ENCODE results near the gene ACSL4.

ACSL4 gene

DNA sequence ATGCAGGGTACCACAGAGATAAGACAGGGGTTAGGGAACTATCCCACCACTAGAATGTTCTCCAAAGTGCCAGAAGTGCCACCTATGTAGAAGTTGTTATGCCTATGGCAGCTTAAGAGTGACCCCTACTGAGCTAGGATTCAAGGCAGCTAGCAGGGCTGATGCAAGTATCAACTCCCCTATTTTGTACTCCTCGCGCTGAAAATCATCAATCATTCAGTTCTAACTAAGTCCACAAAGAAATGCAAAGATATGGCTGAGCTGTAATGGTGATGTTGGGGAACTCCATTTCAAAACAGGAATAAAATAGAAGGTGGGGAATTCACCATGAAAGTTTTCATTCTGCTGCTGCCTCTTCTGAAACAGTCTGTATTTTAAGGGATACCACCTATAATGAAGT, 13.8 kb downstream of the ACSL4 start:
- TF ChIP-seq CSDC2 (CRISPR knock-in tag; IDR thresholded peaks at IDR 0.05) = no peak
- no peak for ATAC-seq

DNA sequence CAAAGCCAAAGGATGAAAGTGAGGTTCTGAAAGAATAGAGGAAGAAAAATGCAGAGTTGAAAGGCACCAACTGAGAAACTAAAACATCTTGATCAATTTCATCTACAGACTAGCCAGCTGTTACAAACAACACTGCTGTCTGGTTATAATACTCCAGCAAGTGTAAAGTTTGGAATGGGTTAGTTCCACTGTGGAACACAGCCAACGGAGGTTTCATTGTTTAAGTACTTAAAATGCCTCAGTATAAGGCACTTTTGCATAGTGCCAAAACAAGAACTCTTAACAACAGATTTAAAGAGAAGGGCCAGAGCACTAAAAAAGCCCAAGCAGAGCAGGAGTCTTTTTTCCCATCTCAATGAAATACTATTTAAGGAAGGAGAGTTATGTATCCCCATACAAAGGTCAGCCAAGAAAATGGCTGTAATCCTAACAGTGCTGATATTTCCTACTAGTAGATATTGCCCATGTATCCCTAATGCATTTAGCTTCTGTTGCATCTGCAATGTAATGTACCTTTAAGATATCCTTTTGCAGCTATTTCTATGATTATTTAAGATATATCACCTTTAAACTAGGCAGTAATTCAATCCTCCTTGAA, 16.5 kb downstream of the ACSL4 start:
- ATAC-seq = no peak
- no peak for TF ChIP-seq CSDC2 (CRISPR knock-in tag; IDR thresholded peaks at IDR 0.05)
- no peak for TF ChIP-seq ZNF70 (CRISPR knock-in tag; IDR thresholded peaks at IDR 0.05)
- no peak for TF ChIP-seq GLIS3 (CRISPR knock-in tag; IDR thresholded peaks at IDR 0.05)
- TF ChIP-seq, protein P1, sequence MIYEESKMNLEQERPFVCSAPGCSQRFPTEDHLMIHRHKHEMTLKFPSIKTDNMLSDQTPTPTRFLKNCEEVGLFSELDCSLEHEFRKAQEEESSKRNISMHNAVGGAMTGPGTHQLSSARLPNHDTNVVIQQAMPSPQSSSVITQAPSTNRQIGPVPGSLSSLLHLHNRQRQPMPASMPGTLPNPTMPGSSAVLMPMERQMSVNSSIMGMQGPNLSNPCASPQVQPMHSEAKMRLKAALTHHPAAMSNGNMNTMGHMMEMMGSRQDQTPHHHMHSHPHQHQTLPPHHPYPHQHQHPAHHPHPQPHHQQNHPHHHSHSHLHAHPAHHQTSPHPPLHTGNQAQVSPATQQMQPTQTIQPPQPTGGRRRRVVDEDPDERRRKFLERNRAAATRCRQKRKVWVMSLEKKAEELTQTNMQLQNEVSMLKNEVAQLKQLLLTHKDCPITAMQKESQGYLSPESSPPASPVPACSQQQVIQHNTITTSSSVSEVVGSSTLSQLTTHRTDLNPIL (CRISPR knock-in tag; IDR thresholded peaks at IDR 0.05; ENCODE audit: low read depth) = no peak
- no peak for TF ChIP-seq BACH2 (CRISPR knock-in tag; IDR thresholded peaks at IDR 0.05; ENCODE audit: borderline replicate concordance)
- TF ChIP-seq OSR1 (CRISPR knock-in tag; IDR thresholded peaks at IDR 0.05) = no peak
- TF ChIP-seq TCF4 (CRISPR knock-in tag; IDR thresholded peaks at IDR 0.05; ENCODE audit: borderline replicate concordance) = no peak
- TF ChIP-seq PPARA (CRISPR knock-in tag; IDR thresholded peaks at IDR 0.05; ENCODE audit: borderline replicate concordance) = no peak
- no peak for TF ChIP-seq ZNF565 (CRISPR knock-in tag; conservative IDR thresholded peaks at IDR 0.05; ENCODE audit: low read depth)
- TF ChIP-seq ZC3H10 (CRISPR knock-in tag; IDR thresholded peaks at IDR 0.05) = no peak
- TF ChIP-seq ZFP30 (CRISPR knock-in tag; IDR thresholded peaks at IDR 0.05) = no peak
- no peak for TF ChIP-seq ISL1 (CRISPR knock-in tag; IDR thresholded peaks at IDR 0.05)
- TF ChIP-seq ZFP3 (CRISPR knock-in tag; IDR thresholded peaks at IDR 0.05) = no peak
- TF ChIP-seq, protein P2, sequence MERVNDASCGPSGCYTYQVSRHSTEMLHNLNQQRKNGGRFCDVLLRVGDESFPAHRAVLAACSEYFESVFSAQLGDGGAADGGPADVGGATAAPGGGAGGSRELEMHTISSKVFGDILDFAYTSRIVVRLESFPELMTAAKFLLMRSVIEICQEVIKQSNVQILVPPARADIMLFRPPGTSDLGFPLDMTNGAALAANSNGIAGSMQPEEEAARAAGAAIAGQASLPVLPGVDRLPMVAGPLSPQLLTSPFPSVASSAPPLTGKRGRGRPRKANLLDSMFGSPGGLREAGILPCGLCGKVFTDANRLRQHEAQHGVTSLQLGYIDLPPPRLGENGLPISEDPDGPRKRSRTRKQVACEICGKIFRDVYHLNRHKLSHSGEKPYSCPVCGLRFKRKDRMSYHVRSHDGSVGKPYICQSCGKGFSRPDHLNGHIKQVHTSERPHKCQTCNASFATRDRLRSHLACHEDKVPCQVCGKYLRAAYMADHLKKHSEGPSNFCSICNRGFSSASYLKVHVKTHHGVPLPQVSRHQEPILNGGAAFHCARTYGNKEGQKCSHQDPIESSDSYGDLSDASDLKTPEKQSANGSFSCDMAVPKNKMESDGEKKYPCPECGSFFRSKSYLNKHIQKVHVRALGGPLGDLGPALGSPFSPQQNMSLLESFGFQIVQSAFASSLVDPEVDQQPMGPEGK (CRISPR knock-in tag; IDR thresholded peaks at IDR 0.05; ENCODE audit: borderline replicate concordance) = no peak
- TF ChIP-seq, protein P3, sequence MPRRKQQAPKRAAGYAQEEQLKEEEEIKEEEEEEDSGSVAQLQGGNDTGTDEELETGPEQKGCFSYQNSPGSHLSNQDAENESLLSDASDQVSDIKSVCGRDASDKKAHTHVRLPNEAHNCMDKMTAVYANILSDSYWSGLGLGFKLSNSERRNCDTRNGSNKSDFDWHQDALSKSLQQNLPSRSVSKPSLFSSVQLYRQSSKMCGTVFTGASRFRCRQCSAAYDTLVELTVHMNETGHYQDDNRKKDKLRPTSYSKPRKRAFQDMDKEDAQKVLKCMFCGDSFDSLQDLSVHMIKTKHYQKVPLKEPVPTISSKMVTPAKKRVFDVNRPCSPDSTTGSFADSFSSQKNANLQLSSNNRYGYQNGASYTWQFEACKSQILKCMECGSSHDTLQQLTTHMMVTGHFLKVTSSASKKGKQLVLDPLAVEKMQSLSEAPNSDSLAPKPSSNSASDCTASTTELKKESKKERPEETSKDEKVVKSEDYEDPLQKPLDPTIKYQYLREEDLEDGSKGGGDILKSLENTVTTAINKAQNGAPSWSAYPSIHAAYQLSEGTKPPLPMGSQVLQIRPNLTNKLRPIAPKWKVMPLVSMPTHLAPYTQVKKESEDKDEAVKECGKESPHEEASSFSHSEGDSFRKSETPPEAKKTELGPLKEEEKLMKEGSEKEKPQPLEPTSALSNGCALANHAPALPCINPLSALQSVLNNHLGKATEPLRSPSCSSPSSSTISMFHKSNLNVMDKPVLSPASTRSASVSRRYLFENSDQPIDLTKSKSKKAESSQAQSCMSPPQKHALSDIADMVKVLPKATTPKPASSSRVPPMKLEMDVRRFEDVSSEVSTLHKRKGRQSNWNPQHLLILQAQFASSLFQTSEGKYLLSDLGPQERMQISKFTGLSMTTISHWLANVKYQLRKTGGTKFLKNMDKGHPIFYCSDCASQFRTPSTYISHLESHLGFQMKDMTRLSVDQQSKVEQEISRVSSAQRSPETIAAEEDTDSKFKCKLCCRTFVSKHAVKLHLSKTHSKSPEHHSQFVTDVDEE (CRISPR knock-in tag; IDR thresholded peaks at IDR 0.05) = no peak
- no peak for TF ChIP-seq TOX (CRISPR knock-in tag; IDR thresholded peaks at IDR 0.05; ENCODE audit: borderline replicate concordance)
- TF ChIP-seq ARNTL (CRISPR knock-in tag; IDR thresholded peaks at IDR 0.05; ENCODE audit: borderline replicate concordance, low read depth) = no peak
- TF ChIP-seq, protein P4, sequence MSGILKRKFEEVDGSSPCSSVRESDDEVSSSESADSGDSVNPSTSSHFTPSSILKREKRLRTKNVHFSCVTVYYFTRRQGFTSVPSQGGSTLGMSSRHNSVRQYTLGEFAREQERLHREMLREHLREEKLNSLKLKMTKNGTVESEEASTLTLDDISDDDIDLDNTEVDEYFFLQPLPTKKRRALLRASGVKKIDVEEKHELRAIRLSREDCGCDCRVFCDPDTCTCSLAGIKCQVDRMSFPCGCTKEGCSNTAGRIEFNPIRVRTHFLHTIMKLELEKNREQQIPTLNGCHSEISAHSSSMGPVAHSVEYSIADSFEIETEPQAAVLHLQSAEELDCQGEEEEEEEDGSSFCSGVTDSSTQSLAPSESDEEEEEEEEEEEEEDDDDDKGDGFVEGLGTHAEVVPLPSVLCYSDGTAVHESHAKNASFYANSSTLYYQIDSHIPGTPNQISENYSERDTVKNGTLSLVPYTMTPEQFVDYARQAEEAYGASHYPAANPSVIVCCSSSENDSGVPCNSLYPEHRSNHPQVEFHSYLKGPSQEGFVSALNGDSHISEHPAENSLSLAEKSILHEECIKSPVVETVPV (CRISPR knock-in tag; IDR thresholded peaks at IDR 0.05) = no peak
- no peak for TF ChIP-seq ESRRG (CRISPR knock-in tag; IDR thresholded peaks at IDR 0.05)
- TF ChIP-seq, protein P5, sequence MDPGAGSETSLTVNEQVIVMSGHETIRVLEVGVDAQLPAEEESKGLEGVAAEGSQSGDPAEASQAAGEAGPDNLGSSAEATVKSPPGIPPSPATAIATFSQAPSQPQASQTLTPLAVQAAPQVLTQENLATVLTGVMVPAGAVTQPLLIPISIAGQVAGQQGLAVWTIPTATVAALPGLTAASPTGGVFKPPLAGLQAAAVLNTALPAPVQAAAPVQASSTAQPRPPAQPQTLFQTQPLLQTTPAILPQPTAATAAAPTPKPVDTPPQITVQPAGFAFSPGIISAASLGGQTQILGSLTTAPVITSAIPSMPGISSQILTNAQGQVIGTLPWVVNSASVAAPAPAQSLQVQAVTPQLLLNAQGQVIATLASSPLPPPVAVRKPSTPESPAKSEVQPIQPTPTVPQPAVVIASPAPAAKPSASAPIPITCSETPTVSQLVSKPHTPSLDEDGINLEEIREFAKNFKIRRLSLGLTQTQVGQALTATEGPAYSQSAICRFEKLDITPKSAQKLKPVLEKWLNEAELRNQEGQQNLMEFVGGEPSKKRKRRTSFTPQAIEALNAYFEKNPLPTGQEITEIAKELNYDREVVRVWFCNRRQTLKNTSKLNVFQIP (CRISPR knock-in tag; IDR thresholded peaks at IDR 0.05; ENCODE audit: borderline replicate concordance, low read depth) = no peak

DNA sequence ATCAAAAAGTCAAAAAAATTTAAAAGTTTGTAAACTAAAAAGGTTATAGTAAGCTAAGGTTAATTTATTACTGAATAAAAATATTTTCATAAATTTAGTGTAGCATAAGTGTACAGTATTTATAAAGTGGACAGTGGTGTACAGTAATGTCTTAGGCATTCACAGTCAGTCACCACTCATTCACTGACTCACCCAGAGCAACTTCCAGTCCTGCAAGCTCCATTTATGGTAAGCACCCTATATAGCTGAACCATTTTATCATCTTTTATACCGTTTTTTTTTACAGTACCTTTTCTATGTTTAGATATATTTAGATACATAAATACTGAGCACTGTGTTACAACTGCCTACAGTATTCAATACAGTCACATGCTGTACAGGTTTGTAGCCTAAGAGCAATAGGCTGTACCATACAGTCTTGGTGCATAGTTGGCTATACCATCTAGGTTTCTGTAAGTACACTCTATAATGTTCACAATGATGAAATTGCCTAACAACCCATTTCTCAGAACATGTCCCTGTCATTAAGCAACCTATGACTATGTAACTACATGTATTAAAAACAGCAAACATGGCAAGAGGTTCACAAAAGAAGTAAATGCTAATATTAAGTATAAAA, 18.6 kb downstream of the ACSL4 start:
- peak; percentile 92 for ATAC-seq
- no peak for TF ChIP-seq TCF4 (CRISPR knock-in tag; IDR thresholded peaks at IDR 0.05; ENCODE audit: borderline replicate concordance)
- TF ChIP-seq ARNTL (CRISPR knock-in tag; IDR thresholded peaks at IDR 0.05; ENCODE audit: borderline replicate concordance, low read depth) = no peak
- no peak for TF ChIP-seq CSDC2 (CRISPR knock-in tag; IDR thresholded peaks at IDR 0.05)
- TF ChIP-seq ZNF70 (CRISPR knock-in tag; IDR thresholded peaks at IDR 0.05) = no peak
- TF ChIP-seq, protein P5 (CRISPR knock-in tag; IDR thresholded peaks at IDR 0.05; ENCODE audit: borderline replicate concordance, low read depth) = no peak
- no peak for TF ChIP-seq ISL1 (CRISPR knock-in tag; IDR thresholded peaks at IDR 0.05)
- TF ChIP-seq PPARA (CRISPR knock-in tag; IDR thresholded peaks at IDR 0.05; ENCODE audit: borderline replicate concordance) = no peak
- TF ChIP-seq ZC3H10 (CRISPR knock-in tag; IDR thresholded peaks at IDR 0.05) = no peak
- TF ChIP-seq ZFP30 (CRISPR knock-in tag; IDR thresholded peaks at IDR 0.05) = no peak
- TF ChIP-seq ZNF8 (CRISPR knock-in tag; IDR thresholded peaks at IDR 0.05) = no peak
- TF ChIP-seq ZNF565 (CRISPR knock-in tag; conservative IDR thresholded peaks at IDR 0.05; ENCODE audit: low read depth) = no peak
- no peak for TF ChIP-seq RARB (CRISPR knock-in tag; IDR thresholded peaks at IDR 0.05)
- no peak for TF ChIP-seq TOX (CRISPR knock-in tag; IDR thresholded peaks at IDR 0.05; ENCODE audit: borderline replicate concordance)
- TF ChIP-seq OSR1 (CRISPR knock-in tag; IDR thresholded peaks at IDR 0.05) = no peak
- TF ChIP-seq, protein P2 (CRISPR knock-in tag; IDR thresholded peaks at IDR 0.05; ENCODE audit: borderline replicate concordance) = no peak

All from SK-N-SH treated with all-trans-retinoic acid at 6 μM for 48 hours (cell line).